HG02973 (cell line): ENCODE data around the gene FBN2.

Experiments
- ATAC-seq: cut with Tn5 transposase; IDR thresholded peaks from one replicate; pipeline ENCODE4 v1.9.1; 2021; ENCODE audit warnings: moderate library complexity; ENCODE audit not compliant: unreplicated experiment

FBN2 gene

GRCh38 chr5:128216860-128217531 lies 321.0 kb downstream of the FBN2 start:
- no peak for ATAC-seq

DNA sequence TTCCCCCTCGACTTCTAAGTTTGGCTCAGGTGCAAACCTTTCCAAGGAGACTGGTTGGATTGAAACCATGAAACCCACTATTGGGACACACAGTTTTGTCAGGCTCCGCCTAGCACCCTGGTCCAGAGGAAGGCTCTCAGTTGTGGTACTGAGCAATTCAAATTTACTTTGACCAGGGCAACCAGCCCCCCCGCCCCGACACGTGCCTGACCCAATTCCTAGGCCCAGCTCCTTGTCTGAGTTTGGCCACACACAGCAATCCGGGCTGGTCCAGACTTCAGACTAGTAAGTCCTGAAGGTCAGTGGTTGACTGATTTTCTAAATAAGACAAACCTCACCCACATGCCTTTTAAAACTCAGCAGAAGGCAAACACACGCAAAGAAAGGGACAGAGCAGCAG lies 321.8 kb downstream of the FBN2 start:
- ATAC-seq = no peak

DNA sequence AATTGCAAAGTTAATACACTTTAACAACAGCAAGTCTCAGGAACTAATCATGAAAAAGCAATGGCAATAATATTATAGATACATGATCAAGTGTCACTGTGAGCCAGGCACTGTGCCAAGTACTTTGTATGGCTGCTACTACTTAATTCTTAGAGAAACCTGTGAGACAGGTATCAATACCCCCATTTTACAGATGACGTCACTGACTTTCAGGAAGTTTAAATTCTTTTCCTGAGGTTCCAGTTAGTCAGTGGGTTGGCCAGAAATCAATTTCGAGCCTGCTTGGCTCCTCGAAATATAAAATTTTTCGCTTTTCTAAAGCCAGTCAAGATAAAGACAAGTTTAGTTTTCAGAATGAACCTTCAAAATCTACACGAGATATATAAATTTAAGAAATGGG lies 324.2 kb downstream of the FBN2 start:
- ATAC-seq = no peak

DNA sequence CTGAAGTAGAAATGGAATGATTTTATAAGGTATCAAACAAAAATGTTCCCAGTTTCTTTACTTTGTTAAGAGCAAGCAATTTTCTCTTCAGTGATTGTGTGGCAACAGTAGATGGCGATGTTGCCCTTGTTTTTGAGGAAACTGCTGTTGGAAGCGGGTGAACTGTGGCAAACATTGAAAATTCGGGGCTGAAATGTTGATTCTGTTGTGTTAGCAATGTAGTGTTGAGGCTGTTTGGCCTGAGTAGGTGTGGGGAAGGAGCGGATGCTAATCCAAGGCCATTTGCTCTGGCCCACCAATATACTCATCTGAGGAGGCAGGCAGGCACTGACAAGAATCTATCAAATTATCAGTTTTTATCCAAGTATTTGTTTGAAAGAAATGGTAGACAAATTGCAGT lies 324.7 kb downstream of the FBN2 start:
- peak; percentile 72 for ATAC-seq

DNA sequence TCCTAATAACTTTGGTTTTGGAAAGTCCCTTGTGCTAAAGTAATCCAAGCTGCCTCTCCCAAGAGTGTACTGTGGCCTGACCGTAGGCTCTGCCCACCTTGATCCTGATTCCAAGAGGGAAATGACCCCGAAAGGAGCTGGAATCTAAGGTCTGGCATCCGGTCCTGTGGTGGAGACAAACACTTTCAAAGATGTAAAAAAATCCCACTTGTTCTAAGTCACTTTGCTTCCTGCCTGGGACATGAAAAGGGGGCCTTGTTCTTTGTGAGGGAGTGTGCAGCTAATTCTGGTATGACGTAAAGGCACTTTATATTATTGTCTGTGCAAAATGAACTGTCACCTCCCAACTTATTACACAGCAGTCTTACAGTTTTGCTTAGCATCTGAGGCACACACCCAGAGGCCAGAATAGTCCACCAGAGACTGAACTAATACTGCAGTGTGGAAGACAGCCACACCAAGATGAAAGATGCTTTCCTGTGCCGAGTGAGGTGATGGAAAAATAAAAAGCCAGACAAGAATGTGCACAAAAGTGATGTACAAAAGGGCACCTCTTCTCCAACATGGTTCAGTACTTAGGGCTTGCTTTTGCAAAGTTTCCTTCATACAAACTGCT lies 325.7 kb downstream of the FBN2 start:
- no peak for ATAC-seq

DNA sequence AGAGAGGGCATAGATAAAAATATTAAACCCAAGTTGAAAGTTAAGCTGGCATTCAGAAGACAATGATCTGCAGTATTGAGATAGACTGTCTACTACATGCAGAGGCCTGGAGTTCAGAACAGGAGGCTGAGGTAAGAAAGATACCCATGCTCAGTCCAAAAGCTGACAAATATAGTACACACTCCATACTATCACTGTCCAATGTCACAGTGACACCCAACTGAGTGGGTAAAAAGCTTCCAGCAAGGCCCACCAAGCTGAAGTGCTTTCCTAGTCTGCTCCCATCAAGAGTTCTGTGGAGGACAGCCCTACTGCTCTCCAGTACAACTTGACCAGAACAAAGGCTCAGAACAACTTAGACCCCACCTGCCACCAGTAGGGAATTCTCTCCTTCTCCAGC lies 329.6 kb downstream of the FBN2 start:
- no peak for ATAC-seq
